Measurements from ENCODE around the gene SLC43A1.

- TF ChIP-seq CTCF (IDR thresholded peaks at IDR 0.05) (no peak), POLR2A (IDR thresholded peaks at IDR 0.05) (no peak)
Observed at GRCh38 chr11:57500926-57501325, 14.6 kb downstream of the SLC43A1 start.
